Immature natural killer cell (primary cell): ENCODE measurements around the gene AMOT. TPM values are rescaled to one million over a fixed set of nuclear protein-coding genes. Genes with fewer than 3 reads are reported as not detected.
"Not testable (repeated sequence)": the region's sequence is repeated elsewhere in the genome, so short reads cannot be mapped to it uniquely, and the experiment has no call there.

ENCODE experiments used
- DNase-seq, 3 donors: peaks; one replicate each; pipeline ENCODE4 v3.0.0; 2022; ENCODE audit warnings: mixed read lengths in 1 of 3
- H3K27ac Mint-ChIP-seq, 6 donors: one replicate each; pipeline ENCODE4 v1.8.0; 2020; ENCODE audit warnings: mixed read lengths in 6 of 6, mild to moderate bottlenecking in 5 of 6, inconsistent platforms in 4 of 6, moderate library complexity in 3 of 6
- H3K27me3 Mint-ChIP-seq, 3 donors: one replicate each; pipeline ENCODE4 v1.8.0; 2020 to 2021; ENCODE audit warnings: low read depth in 3 of 3, mild to moderate bottlenecking in 3 of 3, mixed read lengths in 3 of 3, moderate library complexity in 3 of 3, inconsistent platforms in 1 of 3
- H3K36me3 Mint-ChIP-seq, 3 donors: one replicate each; pipeline ENCODE4 v1.8.0; 2020; ENCODE audit warnings: mixed read lengths in 3 of 3, inconsistent platforms in 2 of 3, mild to moderate bottlenecking in 2 of 3
- H3K4me1 Mint-ChIP-seq, 2 donors: one replicate each; pipeline ENCODE4 v1.8.0; 2020; ENCODE audit warnings: inconsistent platforms in 2 of 2, mild to moderate bottlenecking in 2 of 2, mixed read lengths in 2 of 2, moderate library complexity in 1 of 2
- H3K4me3 Mint-ChIP-seq, 5 donors: one replicate each; pipeline ENCODE4 v1.8.0; 2020; ENCODE audit warnings: mild to moderate bottlenecking in 5 of 5, mixed read lengths in 5 of 5, inconsistent platforms in 3 of 5, moderate library complexity in 3 of 5
- H3K9me3 Mint-ChIP-seq, 6 donors: one replicate each; pipeline ENCODE4 v1.8.0; 2020; ENCODE audit warnings: mild to moderate bottlenecking in 6 of 6, mixed read lengths in 6 of 6, inconsistent platforms in 4 of 6, moderate library complexity in 3 of 6
- polyA plus RNA-seq, 3 donors: library from polyadenylated mRNA; unstranded; fragments of 300-500 nt; fragmentation: Illumina TruSeq; gene quantifications; one replicate each; pipeline ENCODE4 v1.2.3, GENCODE V29; 2021

Gene AMOT, protein sequence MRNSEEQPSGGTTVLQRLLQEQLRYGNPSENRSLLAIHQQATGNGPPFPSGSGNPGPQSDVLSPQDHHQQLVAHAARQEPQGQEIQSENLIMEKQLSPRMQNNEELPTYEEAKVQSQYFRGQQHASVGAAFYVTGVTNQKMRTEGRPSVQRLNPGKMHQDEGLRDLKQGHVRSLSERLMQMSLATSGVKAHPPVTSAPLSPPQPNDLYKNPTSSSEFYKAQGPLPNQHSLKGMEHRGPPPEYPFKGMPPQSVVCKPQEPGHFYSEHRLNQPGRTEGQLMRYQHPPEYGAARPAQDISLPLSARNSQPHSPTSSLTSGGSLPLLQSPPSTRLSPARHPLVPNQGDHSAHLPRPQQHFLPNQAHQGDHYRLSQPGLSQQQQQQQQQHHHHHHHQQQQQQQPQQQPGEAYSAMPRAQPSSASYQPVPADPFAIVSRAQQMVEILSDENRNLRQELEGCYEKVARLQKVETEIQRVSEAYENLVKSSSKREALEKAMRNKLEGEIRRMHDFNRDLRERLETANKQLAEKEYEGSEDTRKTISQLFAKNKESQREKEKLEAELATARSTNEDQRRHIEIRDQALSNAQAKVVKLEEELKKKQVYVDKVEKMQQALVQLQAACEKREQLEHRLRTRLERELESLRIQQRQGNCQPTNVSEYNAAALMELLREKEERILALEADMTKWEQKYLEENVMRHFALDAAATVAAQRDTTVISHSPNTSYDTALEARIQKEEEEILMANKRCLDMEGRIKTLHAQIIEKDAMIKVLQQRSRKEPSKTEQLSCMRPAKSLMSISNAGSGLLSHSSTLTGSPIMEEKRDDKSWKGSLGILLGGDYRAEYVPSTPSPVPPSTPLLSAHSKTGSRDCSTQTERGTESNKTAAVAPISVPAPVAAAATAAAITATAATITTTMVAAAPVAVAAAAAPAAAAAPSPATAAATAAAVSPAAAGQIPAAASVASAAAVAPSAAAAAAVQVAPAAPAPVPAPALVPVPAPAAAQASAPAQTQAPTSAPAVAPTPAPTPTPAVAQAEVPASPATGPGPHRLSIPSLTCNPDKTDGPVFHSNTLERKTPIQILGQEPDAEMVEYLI
- 1 to 10 TPM; 4.0 to 8.1 (median 5.0) TPM for polyA plus RNA-seq

- DNase-seq, result peak; percentile 58 to 65 (median 62)
- H3K27ac Mint-ChIP-seq, result peak within 1 kb of the TSS; percentile 55 to 86 (median 82)
- H3K27me3 Mint-ChIP-seq, result peaks cover 1 to 10% (median 9%) of the 10 kb centered on the region in 3 donors
- H3K4me1 Mint-ChIP-seq, result peaks cover 10 to 27% of the 10 kb centered on the region in 2 donors
- no peaks in the 10 kb centered on the region for H3K9me3 Mint-ChIP-seq
- H3K36me3 Mint-ChIP-seq, result no peaks in the 10 kb centered on the region
- H3K4me3 Mint-ChIP-seq, result peak within 1 kb of the TSS; percentile 83 to 95 (median 90)
These were observed at the start of gene AMOT for GRCh38 chrX:112840382-112841113. TSS of gene AMOT (minus strand) at chrX:112840831. CDS start at chrX:112823126, 17,705 bp downstream.

DNA sequence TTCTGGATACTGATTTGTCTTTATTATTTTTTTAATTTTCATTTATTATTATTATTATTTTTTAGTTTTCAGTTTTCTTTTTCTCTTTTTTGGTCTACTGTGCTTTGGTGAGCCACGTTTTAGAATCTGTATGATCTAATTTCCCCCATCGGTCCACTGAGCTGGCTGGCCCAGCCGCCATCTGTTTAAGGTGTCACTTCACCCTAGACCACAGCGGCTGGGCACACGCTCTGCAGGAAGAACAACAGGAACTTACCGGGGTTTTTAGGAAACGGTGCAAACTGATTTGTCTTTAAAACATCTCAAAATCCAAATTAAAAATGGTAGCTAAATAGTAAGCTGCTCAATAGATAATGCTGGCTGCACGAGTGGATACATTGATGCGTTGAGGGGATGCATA, 48.8 kb upstream of the AMOT start:
- Mint-ChIP-seq H3K4me1 (peaks cover 22 to 32% of the 10 kb centered on the region in 2 donors), H3K27ac (peak overlapping the region in 4 of 6 donors; percentile 1 to 68 (median 51)), H3K9me3 (peaks cover 0 to 3% (median 0%) of the 10 kb centered on the region in 6 donors), H3K27me3 (peaks cover 0 to 4% (median 0%) of the 10 kb centered on the region in 3 donors), H3K36me3 (no peaks in the 10 kb centered on the region), H3K4me3 (peak overlapping the region; percentile 54 to 79 (median 67))
- peak; percentile 6 to 16 (median 6) for DNase-seq

DNA sequence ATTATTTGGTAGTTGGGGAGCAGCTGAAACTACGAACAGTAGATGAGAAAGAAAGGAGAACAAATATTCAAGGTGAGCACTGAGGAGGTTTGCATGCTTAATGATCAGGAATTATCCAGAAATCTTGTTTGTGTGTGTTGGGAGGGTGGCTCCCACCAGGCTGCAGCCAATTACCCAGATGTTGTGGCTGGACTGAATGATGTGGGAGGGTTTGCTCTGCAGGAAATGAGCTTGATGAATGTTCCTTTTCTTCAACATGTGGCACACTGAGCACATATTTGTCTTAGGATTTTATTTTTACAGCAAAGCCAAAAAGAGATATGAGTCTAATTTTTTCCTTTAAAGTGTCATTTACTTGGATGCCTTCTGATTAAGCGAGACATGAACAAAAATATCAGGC, 48.3 kb upstream of the AMOT start:
- peaks cover 24 to 37% of the 10 kb centered on the region in 2 donors for H3K4me1 Mint-ChIP-seq

DNA sequence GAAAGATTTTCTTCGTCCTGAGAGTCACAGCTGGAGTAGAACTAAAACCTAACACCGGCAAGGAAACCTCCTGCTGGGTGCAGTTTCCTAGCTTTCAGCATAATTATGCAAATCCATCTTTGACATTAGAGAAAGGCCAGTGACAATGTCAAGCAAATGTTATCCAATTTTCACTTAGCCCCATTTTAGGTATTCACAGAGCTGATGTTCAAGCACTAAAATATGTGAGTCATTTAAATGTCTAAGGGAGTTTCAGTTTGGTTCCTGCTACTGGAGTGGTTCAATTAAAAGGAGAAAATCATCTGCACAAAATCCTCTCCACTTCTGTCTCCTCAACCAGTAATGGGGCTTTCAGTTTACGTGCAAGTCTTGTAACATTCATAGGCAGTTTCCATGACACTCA, 37.1 kb upstream of the AMOT start:
- no peak overlapping the region for H3K27ac Mint-ChIP-seq
- peaks cover 0 to 3% (median 0%) of the 10 kb centered on the region in 3 donors for H3K27me3 Mint-ChIP-seq
- H3K4me3 Mint-ChIP-seq, result no peak overlapping the region
- H3K9me3 Mint-ChIP-seq, result no peaks in the 10 kb centered on the region
- DNase-seq, result no peak
- no peaks in the 10 kb centered on the region for H3K36me3 Mint-ChIP-seq
- H3K4me1 Mint-ChIP-seq, result peaks cover 0 to 6% of the 10 kb centered on the region in 2 donors

More for the DNA sequence above, 48.3 kb upstream of the AMOT start:
- peaks cover 0 to 4% (median 0%) of the 10 kb centered on the region in 3 donors for H3K27me3 Mint-ChIP-seq
- no peak for DNase-seq
- peak overlapping the region in 2 of 6 donors; percentile 5 to 47 for H3K27ac Mint-ChIP-seq
- no peaks in the 10 kb centered on the region for H3K36me3 Mint-ChIP-seq
- H3K9me3 Mint-ChIP-seq, result peaks cover 0 to 3% (median 0%) of the 10 kb centered on the region in 6 donors
- peak overlapping the region in 4 of 5 donors; percentile 19 to 59 (median 31) for H3K4me3 Mint-ChIP-seq

DNA sequence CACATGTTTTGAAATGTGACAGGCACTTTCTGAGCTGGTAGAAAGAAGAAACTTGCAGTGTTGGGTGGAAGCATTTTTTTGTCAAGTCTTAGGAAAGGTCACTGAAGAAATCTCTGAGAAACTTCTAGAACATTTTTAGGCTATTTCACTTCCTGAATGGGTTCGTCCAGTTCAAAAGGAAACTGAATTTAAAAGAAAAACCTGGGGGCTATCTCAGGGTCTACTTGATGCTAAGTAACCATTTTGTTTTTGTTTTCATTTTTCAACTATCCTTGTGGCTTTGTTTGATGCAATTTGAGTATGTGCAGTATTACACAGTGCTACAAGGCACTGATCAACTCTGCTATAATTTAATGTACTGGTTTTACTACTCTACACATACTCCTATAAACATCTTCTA, 34.0 kb upstream of the AMOT start:
- Mint-ChIP-seq H3K36me3 (no peaks in the 10 kb centered on the region), H3K27ac (no peak overlapping the region), H3K27me3 (peaks cover 0 to 2% (median 0%) of the 10 kb centered on the region in 3 donors), H3K4me1 (peaks cover 0 to 6% of the 10 kb centered on the region in 2 donors), H3K9me3 (no peaks in the 10 kb centered on the region), H3K4me3 (no peak overlapping the region)
- no peak for DNase-seq

- DNase-seq, result no peak
- Mint-ChIP-seq H3K27me3 (peaks cover 0 to 2% (median 0%) of the 10 kb centered on the region in 3 donors), H3K36me3 (no peaks in the 10 kb centered on the region), H3K27ac (no peak overlapping the region), H3K4me1 (peaks cover 0 to 6% of the 10 kb centered on the region in 2 donors), H3K9me3 (no peaks in the 10 kb centered on the region), H3K4me3 (no peak overlapping the region)
These were observed 33.5 kb upstream of the AMOT start for GRCh38 chrX:112874175-112874574.

DNA sequence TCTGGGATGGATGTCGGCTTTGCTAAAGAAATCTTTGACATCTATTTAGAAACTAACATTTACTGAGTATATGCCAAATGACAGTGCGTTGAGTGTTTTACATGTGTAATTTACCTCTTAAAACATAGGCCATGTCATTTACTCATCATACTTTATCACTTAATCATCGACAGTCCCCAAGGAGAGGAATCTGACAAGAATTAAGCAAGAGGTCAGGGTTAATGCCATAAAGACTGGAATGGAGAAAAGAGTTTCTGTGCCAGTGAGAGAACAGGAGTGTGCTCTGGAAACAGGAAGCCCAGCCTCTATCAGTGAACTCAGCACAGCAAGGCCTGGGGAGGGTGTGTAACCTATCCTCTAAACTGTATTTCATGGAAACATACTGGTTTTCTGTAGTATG, 28.0 kb upstream of the AMOT start:
- no peaks in the 10 kb centered on the region for H3K36me3 Mint-ChIP-seq
- no peaks in the 10 kb centered on the region for H3K9me3 Mint-ChIP-seq
- H3K27me3 Mint-ChIP-seq, result peaks cover 0 to 2% (median 0%) of the 10 kb centered on the region in 3 donors
- H3K27ac Mint-ChIP-seq, result no peak overlapping the region
- no peak for DNase-seq
- H3K4me1 Mint-ChIP-seq, result no peaks in the 10 kb centered on the region
- H3K4me3 Mint-ChIP-seq, result no peak overlapping the region

DNA sequence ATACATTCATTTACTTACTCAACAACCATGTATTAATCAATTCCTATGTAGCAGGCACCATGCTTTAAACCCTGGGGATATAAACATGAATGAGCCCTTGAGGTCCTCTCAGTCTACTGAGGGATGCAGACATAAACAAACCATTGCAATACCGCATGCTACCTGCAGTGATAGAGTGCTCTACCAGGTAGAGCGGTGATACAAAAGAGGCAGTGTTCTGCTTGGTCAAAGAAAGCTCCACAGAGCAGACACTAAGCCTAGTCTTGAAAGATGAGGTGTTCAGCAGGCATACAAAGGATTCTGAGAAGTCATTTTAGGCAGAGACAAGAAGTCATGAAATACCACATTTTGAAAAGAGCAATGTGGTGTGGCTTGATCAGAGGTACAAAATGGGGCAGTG, 26.9 kb upstream of the AMOT start:
- Mint-ChIP-seq H3K27me3 (peaks cover 0 to 2% (median 0%) of the 10 kb centered on the region in 3 donors), H3K4me1 (no peaks in the 10 kb centered on the region), H3K9me3 (no peaks in the 10 kb centered on the region), H3K27ac (no peak overlapping the region), H3K36me3 (no peaks in the 10 kb centered on the region), H3K4me3 (no peak overlapping the region)
- no peak for DNase-seq

GRCh38 chrX:112866175-112866574, 25.5 kb upstream of the AMOT start:
- H3K36me3 Mint-ChIP-seq, result no peaks in the 10 kb centered on the region
- H3K9me3 Mint-ChIP-seq, result no peaks in the 10 kb centered on the region
- no peak for DNase-seq
- no peaks in the 10 kb centered on the region for H3K4me1 Mint-ChIP-seq
- no peak overlapping the region for H3K4me3 Mint-ChIP-seq
- H3K27ac Mint-ChIP-seq, result no peak overlapping the region
- peaks cover 0 to 2% (median 0%) of the 10 kb centered on the region in 3 donors for H3K27me3 Mint-ChIP-seq

- H3K27me3 Mint-ChIP-seq, result peaks cover 0 to 2% (median 0%) of the 10 kb centered on the region in 3 donors
- DNase-seq, result no peak
- H3K9me3 Mint-ChIP-seq, result no peaks in the 10 kb centered on the region
- H3K4me1 Mint-ChIP-seq, result no peaks in the 10 kb centered on the region
- no peaks in the 10 kb centered on the region for H3K36me3 Mint-ChIP-seq
- H3K27ac Mint-ChIP-seq, result no peak overlapping the region
- H3K4me3 Mint-ChIP-seq, result no peak overlapping the region
These were observed 24.9 kb upstream of the AMOT start for GRCh38 chrX:112865464-112866025.

GRCh38 chrX:112863850-112864249, 23.2 kb upstream of the AMOT start:
- no peak for DNase-seq
- H3K27me3 Mint-ChIP-seq, result no peaks in the 10 kb centered on the region
- no peaks in the 10 kb centered on the region for H3K9me3 Mint-ChIP-seq
- H3K27ac Mint-ChIP-seq, result no peak overlapping the region
- no peaks in the 10 kb centered on the region for H3K4me1 Mint-ChIP-seq
- H3K4me3 Mint-ChIP-seq, result no peak overlapping the region
- H3K36me3 Mint-ChIP-seq, result no peaks in the 10 kb centered on the region

DNA sequence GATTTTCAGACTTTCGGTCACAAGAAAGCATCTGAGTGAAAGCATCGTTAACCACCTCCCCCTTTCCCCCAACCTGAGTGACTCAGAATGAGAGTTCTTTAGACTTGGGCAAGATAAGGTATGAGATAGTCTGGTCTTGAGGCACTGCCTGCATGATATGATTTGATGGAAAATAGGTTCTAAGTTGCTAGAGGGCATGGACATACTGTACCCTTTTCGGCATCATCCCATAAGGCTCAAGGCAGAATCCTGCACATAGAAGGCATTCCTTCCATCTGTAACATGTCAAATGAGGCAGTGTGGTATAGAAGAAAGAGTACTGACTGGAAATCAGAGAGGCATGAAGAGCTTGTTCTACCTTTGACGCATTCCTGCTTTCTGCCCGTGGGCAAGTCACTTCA, 16.8 kb upstream of the AMOT start:
- Mint-ChIP-seq H3K4me3 (no peak overlapping the region), H3K36me3 (no peaks in the 10 kb centered on the region), H3K27me3 (peaks cover 0 to 2% (median 0%) of the 10 kb centered on the region in 3 donors), H3K27ac (no peak overlapping the region), H3K9me3 (no peaks in the 10 kb centered on the region), H3K4me1 (peaks cover 0 to 6% of the 10 kb centered on the region in 2 donors)
- no peak for DNase-seq

GRCh38 chrX:112854901-112855300, 14.3 kb upstream of the AMOT start:
- H3K9me3 Mint-ChIP-seq, H3K27ac Mint-ChIP-seq, H3K27me3 Mint-ChIP-seq, H3K36me3 Mint-ChIP-seq, DNase-seq, H3K4me3 Mint-ChIP-seq: not testable (repeated sequence)
- H3K4me1 Mint-ChIP-seq, result peaks cover 19 to 29% of the 10 kb centered on the region in 2 donors
